Measurements from ENCODE around the gene CPNE8.

DNA sequence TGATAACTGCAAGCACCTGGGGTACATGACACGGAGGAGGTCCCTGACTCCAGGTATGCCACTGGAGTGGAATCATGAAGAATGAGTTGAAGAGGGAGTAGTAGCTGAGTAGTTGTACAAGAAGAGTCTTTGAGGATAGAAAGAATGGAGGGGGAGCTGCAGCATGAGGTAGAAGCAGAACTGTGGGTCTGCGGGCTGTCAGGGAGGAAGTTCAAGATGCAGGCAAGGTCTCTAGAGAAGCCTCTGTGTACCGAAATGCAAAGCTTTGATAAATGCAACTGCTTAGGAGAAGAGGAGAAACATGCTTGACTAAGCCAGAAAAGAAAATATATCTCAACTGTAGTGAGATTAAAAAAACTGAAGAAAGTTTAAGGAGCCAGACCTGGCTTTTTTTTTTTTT lies 91.5 kb downstream of the CPNE8 start:
- TF ChIP-seq EP300 (IDR thresholded peaks at IDR 0.05) = no peak
- TF ChIP-seq POLR2A (IDR thresholded peaks at IDR 0.05) = no peak

Measured in sigmoid colon (tissue), 4 donors.